ENCODE results near the gene SH3D19.

DNA sequence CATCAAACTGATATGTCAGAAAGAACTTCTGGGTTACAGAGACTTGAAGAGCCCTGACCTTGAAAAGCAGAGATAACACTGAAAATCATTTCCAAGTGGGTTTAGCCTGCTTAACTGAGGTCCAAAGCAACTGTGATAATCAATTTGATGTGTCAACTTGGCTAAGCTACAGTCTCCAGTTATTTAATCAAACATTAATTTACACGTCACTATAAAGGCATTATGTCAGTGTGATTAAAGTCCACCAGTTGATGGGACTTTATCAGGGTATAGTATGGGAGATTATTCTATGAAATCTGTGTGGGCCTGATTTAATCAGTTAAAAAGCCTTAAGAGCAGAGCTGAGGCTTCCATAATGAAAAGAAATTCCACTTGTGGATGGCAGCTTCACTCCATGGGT, 117.5 kb downstream of the SH3D19 start:
- TF ChIP-seq, protein P1, sequence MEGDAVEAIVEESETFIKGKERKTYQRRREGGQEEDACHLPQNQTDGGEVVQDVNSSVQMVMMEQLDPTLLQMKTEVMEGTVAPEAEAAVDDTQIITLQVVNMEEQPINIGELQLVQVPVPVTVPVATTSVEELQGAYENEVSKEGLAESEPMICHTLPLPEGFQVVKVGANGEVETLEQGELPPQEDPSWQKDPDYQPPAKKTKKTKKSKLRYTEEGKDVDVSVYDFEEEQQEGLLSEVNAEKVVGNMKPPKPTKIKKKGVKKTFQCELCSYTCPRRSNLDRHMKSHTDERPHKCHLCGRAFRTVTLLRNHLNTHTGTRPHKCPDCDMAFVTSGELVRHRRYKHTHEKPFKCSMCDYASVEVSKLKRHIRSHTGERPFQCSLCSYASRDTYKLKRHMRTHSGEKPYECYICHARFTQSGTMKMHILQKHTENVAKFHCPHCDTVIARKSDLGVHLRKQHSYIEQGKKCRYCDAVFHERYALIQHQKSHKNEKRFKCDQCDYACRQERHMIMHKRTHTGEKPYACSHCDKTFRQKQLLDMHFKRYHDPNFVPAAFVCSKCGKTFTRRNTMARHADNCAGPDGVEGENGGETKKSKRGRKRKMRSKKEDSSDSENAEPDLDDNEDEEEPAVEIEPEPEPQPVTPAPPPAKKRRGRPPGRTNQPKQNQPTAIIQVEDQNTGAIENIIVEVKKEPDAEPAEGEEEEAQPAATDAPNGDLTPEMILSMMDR (IDR thresholded peaks at IDR 0.05): no peak
- TF ChIP-seq POLR2A (IDR thresholded peaks at IDR 0.05) (no peak), POLR2AphosphoS5 (IDR thresholded peaks at IDR 0.05) (no peak)
